Tibial nerve (tissue), 4 donors: ENCODE results near the gene SPOCK1. TPM values are rescaled to one million over a fixed set of nuclear protein-coding genes. Genes with fewer than 3 reads are reported as not detected.

Source experiments
- DNase-seq, 2 donors: peaks; one replicate each; pipeline ENCODE4 v3.0.0-alpha.2; 2019; ENCODE audit warnings: low spot score in 2 of 2
- H3K27ac ChIP-seq, 4 donors: fragments of 200-600 bp; sonication (generic) in 3 of 4; one replicate each; pipeline ENCODE4 v1.5.1; 2017 to 2019; ENCODE audit warnings: mild to moderate bottlenecking in 1 of 4
- H3K27me3 ChIP-seq, 2 donors: fragments of 200-600 bp; sonication (generic) in 1 of 2; one replicate each; pipeline versions ENCODE4 v1.5.1 to v1.6.0; 2017 to 2019
- H3K36me3 ChIP-seq, 3 donors: fragments of 200-600 bp; sonication (generic); one replicate each; pipeline ENCODE4 v1.5.1; 2018 to 2019
- H3K4me1 ChIP-seq, 4 donors: fragments of 200-600 bp; sonication (generic) in 3 of 4; one replicate each; pipeline ENCODE4 v1.5.1; 2017 to 2019
- H3K4me3 ChIP-seq, 4 donors: fragments of 200-600 bp; sonication (generic) in 3 of 4; one replicate each; pipeline ENCODE4 v1.5.1; 2017 to 2019; ENCODE audit warnings: mild to moderate bottlenecking in 1 of 4, moderate library complexity in 1 of 4
- H3K9me3 ChIP-seq, 4 donors: fragments of 200-600 bp; sonication (generic) in 3 of 4; one replicate each; pipeline ENCODE4 v1.5.1; 2017 to 2019
- EP300 ChIP-seq, 2 donors: sonication (generic); formaldehyde crosslinking; IDR thresholded peaks; one replicate each; pipeline ENCODE4 v1.6.1; 2017; ENCODE audit warnings: antibody characterized with exemption in 2 of 2, mild to moderate bottlenecking in 1 of 2
- POLR2A ChIP-seq, 2 donors: fragments of 450-650 bp; IDR thresholded peaks; one replicate each; pipeline ENCODE4 v1.6.1; 2017; ENCODE audit warnings: antibody characterized with exemption in 2 of 2, mild to moderate bottlenecking in 2 of 2, moderate library complexity in 2 of 2
- WGBS, 2 donors: methylation state at CpG; one replicate each; pipeline ENCODE4 v1.1.5; 2018; 5-methylcytosine and 5-hydroxymethylcytosine counted together
- total RNA-seq, 4 donors: library from RNA; depleted of rRNA; stranded (reverse); fragments of >200 nt; gene quantifications; one replicate each; pipeline ENCODE4 v1.1.0, GENCODE V29; 2016
- TF ChIP-seq, protein P1 (sequence below), 5 experiments: fragments of 200-600 bp in 3 of 5; fragments of 450-650 bp in 2 of 5; sonication (generic) in 3 of 5; IDR thresholded peaks; one replicate each; pipeline ENCODE4 v1.5.1; 2016 to 2019; ENCODE audit warnings: antibody characterized with exemption in 5 of 5, mild to moderate bottlenecking in 3 of 5, moderate library complexity in 2 of 5

Gene SPOCK1
- total RNA-seq, 4 donors from 2014 or later: 39.8 to 119 (median 73.1) TPM

- Histone ChIP-seq H3K36me3 (no peaks in the 10 kb centered on the region), H3K27me3 (no peaks in the 10 kb centered on the region), H3K9me3 (no peaks in the 10 kb centered on the region), H3K4me3 (no peak overlapping the region), H3K27ac (no peak overlapping the region), H3K4me1 (no peaks in the 10 kb centered on the region)
- no peak for TF ChIP-seq POLR2A (IDR thresholded peaks at IDR 0.05)
- TF ChIP-seq EP300 (IDR thresholded peaks at IDR 0.05): no peak
- TF ChIP-seq, protein P1, sequence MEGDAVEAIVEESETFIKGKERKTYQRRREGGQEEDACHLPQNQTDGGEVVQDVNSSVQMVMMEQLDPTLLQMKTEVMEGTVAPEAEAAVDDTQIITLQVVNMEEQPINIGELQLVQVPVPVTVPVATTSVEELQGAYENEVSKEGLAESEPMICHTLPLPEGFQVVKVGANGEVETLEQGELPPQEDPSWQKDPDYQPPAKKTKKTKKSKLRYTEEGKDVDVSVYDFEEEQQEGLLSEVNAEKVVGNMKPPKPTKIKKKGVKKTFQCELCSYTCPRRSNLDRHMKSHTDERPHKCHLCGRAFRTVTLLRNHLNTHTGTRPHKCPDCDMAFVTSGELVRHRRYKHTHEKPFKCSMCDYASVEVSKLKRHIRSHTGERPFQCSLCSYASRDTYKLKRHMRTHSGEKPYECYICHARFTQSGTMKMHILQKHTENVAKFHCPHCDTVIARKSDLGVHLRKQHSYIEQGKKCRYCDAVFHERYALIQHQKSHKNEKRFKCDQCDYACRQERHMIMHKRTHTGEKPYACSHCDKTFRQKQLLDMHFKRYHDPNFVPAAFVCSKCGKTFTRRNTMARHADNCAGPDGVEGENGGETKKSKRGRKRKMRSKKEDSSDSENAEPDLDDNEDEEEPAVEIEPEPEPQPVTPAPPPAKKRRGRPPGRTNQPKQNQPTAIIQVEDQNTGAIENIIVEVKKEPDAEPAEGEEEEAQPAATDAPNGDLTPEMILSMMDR (IDR thresholded peaks at IDR 0.05): no peak
- WGBS, 2 donors: 85 to 92% methylated on average over 2 of the region's 2 CpGs
- DNase-seq: no peak
Measured at GRCh38 chr5:137488974-137489373, 10.2 kb downstream of the SPOCK1 start.

GRCh38 chr5:137488516-137488915 is 10.6 kb downstream of the SPOCK1 start:
- Histone ChIP-seq H3K4me3 (no peak overlapping the region), H3K27me3 (no peaks in the 10 kb centered on the region), H3K36me3 (no peaks in the 10 kb centered on the region), H3K4me1 (no peaks in the 10 kb centered on the region), H3K9me3 (no peaks in the 10 kb centered on the region), H3K27ac (no peak overlapping the region)
- no peak for TF ChIP-seq POLR2A (IDR thresholded peaks at IDR 0.05)
- no peak for TF ChIP-seq EP300 (IDR thresholded peaks at IDR 0.05)
- TF ChIP-seq, protein P1 (IDR thresholded peaks at IDR 0.05): no peak
- DNase-seq: no peak
- WGBS, 2 donors: 88 to 94% methylated on average over 10 of the region's 10 CpGs

DNA sequence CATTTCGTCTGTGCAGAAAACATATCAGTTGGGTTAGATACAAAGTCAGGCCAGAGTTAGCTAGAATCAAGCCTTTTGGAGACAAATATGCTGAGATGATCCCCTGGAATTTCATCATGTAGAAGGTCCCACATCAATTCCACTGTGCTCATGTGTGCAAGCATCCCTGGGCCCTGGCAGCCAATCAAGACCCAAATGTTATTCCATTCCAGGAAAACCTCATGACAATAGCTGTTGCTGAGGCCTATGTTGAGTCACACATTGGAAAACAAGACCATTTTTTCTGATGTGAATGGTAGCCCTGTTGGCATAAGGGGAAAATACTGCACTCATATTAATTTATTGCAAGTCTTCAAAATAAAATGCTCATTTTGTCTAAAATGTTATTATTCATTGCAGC is 11.5 kb downstream of the SPOCK1 start:
- H3K4me3 ChIP-seq: no peak overlapping the region
- peak in 1 of 2 donors; percentile 66 for DNase-seq
- H3K9me3 ChIP-seq: no peaks in the 10 kb centered on the region
- 82 to 83% methylated on average over 1 of the region's 1 CpG for WGBS, 2 donors
- TF ChIP-seq POLR2A (IDR thresholded peaks at IDR 0.05): no peak
- peak in 1 of 2 donors; percentile 61 for TF ChIP-seq EP300 (IDR thresholded peaks at IDR 0.05)
- TF ChIP-seq, protein P1 (IDR thresholded peaks at IDR 0.05): no peak
- H3K27ac ChIP-seq: no peak overlapping the region
- no peaks in the 10 kb centered on the region for H3K4me1 ChIP-seq
- no peaks in the 10 kb centered on the region for H3K36me3 ChIP-seq
- H3K27me3 ChIP-seq: no peaks in the 10 kb centered on the region

- Histone ChIP-seq H3K9me3 (no peaks in the 10 kb centered on the region), H3K27me3 (no peaks in the 10 kb centered on the region), H3K27ac (peak overlapping the region in 1 of 4 donors; percentile 19), H3K4me1 (no peaks in the 10 kb centered on the region), H3K36me3 (no peaks in the 10 kb centered on the region), H3K4me3 (no peak overlapping the region)
- 65 to 71% methylated on average over 2 of the region's 2 CpGs for WGBS, 2 donors
- no peak for DNase-seq
- TF ChIP-seq POLR2A (IDR thresholded peaks at IDR 0.05): no peak
- TF ChIP-seq EP300 (IDR thresholded peaks at IDR 0.05): no peak
- TF ChIP-seq, protein P1 (IDR thresholded peaks at IDR 0.05): no peak
Measured at GRCh38 chr5:137486707-137487106, 12.4 kb downstream of the SPOCK1 start.

- no peak overlapping the region for H3K27ac ChIP-seq
- no peak for TF ChIP-seq EP300 (IDR thresholded peaks at IDR 0.05)
- no peak for TF ChIP-seq POLR2A (IDR thresholded peaks at IDR 0.05)
- TF ChIP-seq, protein P1 (IDR thresholded peaks at IDR 0.05): no peak
- H3K27me3 ChIP-seq: no peaks in the 10 kb centered on the region
- no peaks in the 10 kb centered on the region for H3K9me3 ChIP-seq
- H3K36me3 ChIP-seq: no peaks in the 10 kb centered on the region
- H3K4me3 ChIP-seq: no peak overlapping the region
- WGBS, 2 donors: 57 to 64% methylated on average over 4 of the region's 4 CpGs
- no peaks in the 10 kb centered on the region for H3K4me1 ChIP-seq
- DNase-seq: no peak
Measured at GRCh38 chr5:137481596-137481995, 17.5 kb downstream of the SPOCK1 start.
